Ureter (tissue), 1 donor: ENCODE measurements around the gene KCNJ2. TPM values are rescaled to one million over a fixed set of nuclear protein-coding genes. Genes with fewer than 3 reads are reported as not detected.

Source experiments
- DNase-seq: peaks from one replicate; pipeline ENCODE4 v3.0.0-alpha.2; 2020; ENCODE audit warnings: low spot score
- total RNA-seq: library from RNA; stranded (reverse); gene quantifications from one replicate; pipeline ENCODE4 v1.2.4, GENCODE V29; 2023
- donor health status: DM: yes; HTN: yes; CAD: no.

KCNJ2 gene
- total RNA-seq, 1 donor from 2014 or later, result 1.1 TPM

DNA sequence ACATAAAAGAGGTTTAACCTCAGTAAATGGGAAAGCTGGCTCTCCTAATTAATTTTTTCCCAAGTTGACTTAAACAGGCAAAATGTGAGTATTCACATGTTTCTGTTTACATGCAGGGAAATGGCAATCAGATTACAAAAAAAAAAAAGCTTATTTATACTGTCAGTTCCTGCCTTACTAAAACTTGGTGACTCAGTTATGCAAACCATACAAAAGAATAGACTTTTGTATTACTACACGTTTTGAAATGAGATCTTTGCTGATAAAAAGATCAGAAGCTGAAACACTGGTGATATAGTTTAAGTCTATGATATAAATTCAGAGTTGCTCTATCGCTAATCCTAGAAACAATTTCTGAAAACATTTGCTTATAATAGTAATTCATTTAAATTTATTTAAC lies 9.4 kb upstream of the KCNJ2 start:
- no peak for DNase-seq

DNA sequence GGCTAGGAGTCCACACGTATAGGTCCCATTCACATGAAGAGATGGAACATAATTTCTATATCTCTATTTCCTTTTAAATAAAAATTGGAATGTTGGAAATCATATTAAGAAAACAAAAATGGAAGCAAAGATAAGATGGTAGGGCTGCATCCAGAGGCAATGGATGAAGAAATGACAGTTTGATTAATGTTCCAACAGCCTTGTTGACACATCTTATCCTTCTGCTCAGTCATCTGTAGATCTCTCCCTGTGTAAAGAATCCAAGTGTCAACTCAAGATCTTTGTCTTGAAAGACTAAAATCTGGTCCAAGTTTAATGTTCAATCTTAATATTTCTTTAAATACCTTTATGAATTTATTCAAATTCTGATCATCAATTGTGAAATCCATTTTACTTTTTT lies 7.8 kb upstream of the KCNJ2 start:
- DNase-seq, result no peak

DNA sequence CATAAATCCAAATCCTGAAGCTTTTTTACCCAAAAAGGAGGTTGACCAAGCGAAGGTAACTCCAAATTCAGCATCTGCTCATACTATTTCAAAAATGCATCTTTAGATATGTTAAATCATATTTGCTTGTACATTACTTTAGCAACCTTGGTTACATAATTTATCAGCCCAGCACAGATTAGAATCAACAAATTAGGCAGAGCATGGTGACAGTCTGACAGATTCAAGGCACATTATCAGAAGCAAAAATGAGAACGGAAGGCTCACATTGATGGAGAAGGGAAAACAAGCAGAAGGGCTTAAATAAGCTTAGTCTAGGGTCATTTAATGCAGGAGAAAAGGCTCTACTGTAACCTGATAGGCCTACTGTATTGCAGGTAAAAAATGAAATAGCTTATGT lies 3.9 kb upstream of the KCNJ2 start:
- no peak for DNase-seq

GRCh38 chr17:70166615-70167014 lies 2.7 kb upstream of the KCNJ2 start:
- DNase-seq, result no peak

- DNase-seq, result no peak
Observed at GRCh38 chr17:70168044-70168976, 1.0 kb upstream of the KCNJ2 start.

- DNase-seq, result no peak
Observed at GRCh38 chr17:70169709-70170597, 621 bp downstream of the KCNJ2 start.

- DNase-seq, result no peak
Observed at GRCh38 chr17:70171159-70171558, 1.8 kb downstream of the KCNJ2 start.

DNA sequence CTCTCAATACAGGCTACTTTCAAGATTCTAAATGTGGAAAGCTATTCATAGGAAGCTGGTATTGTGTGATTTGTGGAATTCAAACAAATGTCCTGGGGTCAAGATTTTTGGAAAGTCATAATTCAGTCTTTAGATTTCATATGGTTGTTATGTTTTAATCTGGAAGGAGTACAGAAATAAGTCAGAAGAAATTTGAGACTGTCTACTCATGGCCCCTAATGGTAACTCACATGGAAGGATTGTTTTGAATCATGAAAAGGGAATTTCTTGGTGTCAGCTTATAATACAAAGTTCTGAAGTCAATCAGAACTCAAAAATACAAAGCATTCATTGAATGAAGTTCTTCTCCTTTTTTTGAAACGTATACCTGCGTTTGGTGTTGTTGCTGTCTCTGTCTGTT lies 3.1 kb downstream of the KCNJ2 start:
- DNase-seq, result no peak

DNA sequence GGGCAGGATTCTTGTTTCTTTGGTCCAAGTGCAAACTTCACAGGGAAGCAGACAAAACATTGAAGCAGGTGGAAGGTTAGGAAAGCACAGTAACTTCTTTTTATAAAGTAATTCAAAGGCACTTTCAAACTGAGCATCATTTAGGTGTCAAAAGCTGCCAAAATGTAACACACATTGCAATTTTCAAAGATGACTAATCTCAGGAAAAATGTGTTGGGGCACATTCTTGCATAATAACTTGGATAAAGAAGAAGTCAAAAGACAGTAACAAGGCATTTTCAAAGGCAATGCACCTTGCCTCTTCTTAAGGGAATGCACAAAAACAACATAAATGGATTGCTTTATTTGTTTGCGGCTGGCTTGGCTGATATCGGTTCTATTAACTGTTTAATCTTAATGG lies 3.6 kb downstream of the KCNJ2 start:
- no peak for DNase-seq

- DNase-seq, result no peak
Observed at GRCh38 chr17:70173681-70174080, 4.3 kb downstream of the KCNJ2 start.

- DNase-seq, result no peak
Observed at GRCh38 chr17:70181376-70181775, 12.0 kb downstream of the KCNJ2 start.

DNA sequence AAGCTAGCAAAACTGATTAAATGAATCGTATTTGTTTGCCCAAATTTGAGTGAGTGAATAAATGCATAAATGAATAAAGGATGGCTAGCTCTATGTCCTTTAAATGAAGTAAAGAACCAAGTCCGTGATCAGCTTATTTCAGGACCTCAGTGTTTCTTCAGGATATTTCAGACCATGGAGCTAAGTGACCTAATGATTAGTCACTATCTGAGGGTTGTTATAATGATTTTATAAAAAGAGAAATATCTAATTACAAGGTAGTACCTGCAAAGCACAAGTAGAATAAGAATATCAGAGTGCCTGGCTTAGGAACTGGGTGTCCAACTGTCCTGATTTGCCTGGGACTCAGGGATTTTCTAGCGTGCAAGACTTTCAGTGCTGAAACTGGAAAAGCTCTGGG lies 12.5 kb downstream of the KCNJ2 start:
- DNase-seq, result no peak

GRCh38 chr17:70183508-70183907 lies 14.2 kb downstream of the KCNJ2 start:
- DNase-seq, result no peak

DNA sequence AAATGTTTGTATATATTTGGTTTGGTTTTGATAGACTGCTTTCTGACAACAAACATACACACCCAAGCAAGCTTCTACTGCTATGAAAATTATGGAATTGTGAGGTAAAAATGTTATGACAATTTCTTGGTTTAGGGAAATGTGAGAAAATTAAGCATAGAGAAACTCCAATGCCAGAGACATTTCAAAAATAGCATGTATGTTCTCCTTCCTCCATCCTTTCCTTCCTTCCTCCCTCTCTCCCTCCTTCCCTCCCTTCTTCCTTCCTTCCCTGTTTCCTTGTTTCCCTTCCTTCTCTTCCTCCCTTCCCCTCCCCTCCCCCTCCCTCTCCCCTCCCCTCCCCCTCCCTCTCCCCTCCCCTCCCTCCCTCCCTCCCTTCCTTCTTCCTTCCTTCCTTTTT lies 14.9 kb downstream of the KCNJ2 start:
- DNase-seq, result no peak

GRCh38 chr17:70184770-70185169 lies 15.4 kb downstream of the KCNJ2 start:
- no peak for DNase-seq

DNA sequence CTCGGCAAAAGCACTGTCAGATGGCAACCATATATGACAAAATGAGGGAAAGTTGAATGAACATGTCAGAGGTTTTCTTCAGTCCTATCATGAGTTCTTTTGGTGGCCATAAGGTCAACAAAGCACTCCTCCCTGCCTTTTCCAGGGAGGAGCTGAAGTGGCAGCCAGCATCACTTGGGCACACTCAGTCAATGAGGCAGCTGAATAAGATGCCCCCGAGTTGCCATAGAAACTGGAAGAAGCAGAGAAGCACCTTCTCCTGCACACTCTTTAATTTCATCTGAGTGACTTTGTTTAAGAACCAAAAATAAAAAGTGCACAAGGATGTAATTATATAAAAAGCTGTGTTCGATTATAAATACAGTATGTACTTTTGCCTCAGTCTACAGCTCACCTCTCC lies 16.0 kb downstream of the KCNJ2 start:
- DNase-seq, result no peak

GRCh38 chr17:70187383-70187782 lies 18.1 kb downstream of the KCNJ2 start:
- no peak for DNase-seq

DNA sequence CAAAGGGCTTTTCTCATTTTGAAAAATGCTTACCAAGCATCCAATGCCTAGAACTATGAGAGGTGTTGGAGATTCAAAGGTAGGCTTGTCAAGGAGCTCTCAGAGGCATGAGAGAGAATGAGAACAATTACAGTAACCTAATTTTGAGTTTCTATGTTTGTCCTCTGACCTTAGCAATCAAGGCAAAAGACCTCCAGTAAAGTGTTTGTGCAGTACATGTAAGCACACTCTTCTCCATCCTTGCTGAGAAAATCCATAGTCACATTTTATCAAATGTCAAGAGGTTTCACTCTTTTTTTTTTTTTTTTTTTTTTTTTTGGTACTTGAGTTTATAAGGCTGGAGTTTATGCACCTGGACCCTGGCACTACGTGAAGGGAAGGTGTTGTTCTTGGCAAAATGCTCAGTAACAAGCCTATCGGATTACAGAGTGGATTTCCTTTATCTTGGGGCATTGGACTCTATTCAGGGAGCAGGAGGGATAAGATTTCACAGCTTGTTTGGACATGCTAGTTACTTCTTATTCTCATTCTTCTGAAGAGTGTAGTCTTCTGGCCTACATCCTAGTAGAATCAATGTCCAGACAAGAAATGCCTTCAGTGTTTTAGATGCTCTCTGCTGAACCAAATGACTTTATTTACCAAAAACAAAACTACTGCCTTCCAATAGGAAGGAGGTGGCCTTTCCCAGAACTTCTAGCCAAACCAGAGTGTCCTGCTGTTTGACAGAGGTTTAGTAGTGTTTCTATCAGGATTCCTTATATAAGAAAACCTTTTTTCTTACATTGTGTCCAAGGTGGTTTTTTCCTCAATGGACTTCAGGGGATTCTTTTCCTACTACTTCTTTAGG lies 21.9 kb downstream of the KCNJ2 start:
- no peak for DNase-seq

- no peak for DNase-seq
Observed at GRCh38 chr17:70195091-70195490, 25.8 kb downstream of the KCNJ2 start.

- no peak for DNase-seq
Observed at GRCh38 chr17:70201872-70202419, 32.6 kb downstream of the KCNJ2 start.

GRCh38 chr17:70202840-70203239 lies 33.5 kb downstream of the KCNJ2 start:
- DNase-seq, result no peak

DNA sequence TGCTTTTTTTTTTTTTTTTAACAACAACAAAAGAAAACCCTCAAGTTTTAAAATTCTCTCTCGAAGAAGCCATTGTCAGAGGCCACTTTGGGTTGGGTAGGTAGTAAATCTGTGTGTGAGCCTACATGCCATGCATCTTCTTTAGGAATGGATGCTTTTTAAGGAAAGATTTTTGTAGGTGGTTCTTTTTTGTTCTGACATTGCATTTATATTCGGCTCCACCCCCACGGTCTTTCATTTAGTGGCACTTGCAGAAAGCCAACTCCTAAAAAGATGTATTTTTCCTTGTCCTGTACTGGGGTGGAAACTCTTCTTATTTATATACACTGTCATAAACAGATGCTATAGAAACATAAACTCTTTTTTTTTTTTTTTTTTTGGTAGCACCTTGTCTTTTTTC lies 35.1 kb downstream of the KCNJ2 start:
- no peak for DNase-seq
